Measurements from ENCODE around the gene CUEDC1. TPM values are rescaled to one million over a fixed set of nuclear protein-coding genes. Genes with fewer than 3 reads are reported as not detected.

Gene CUEDC1
- total RNA-seq, 1 experiment from 2014 or later = 27.5 TPM

DNA sequence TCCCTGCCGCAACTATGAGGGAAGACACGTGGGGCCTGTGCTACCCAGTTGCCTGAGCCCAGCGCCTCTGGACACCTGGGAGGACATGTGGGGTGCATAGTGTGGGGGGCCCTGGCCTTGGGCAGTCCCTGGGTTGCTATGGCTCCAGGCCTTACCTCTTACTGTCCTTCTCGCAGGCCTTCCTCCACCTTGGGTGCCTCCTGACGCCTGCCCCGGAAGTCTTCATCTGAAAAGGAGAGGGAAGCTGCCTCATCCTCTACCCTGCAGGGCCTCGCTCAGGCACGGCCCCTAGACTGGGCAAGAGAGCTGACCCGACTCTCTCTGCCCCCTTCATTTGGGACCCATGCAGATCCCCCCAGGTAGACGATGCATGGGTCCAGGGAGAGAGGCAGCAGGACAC lies 88.9 kb downstream of the CUEDC1 start:
- Mint-ChIP-seq H3K4me1 (ENCODE audit: low read depth, unreplicated experiment) (peaks cover 14% of the 10 kb centered on the region), H3K27ac (ENCODE audit: unreplicated experiment) (no peak overlapping the region), H3K27me3 (ENCODE audit: insufficient read depth, unreplicated experiment) (no peaks in the 10 kb centered on the region), H3K9me3 (ENCODE audit: unreplicated experiment) (no peaks in the 10 kb centered on the region), H3K4me3 (ENCODE audit: unreplicated experiment) (no peak overlapping the region), H3K36me3 (ENCODE audit: insufficient read depth, unreplicated experiment) (peaks cover 21% of the 10 kb centered on the region)
- intact Hi-C loops (cut with micrococcal nuclease; ENCODE audit: unreplicated experiment) = no loop called here
- peaks cover 1% of the 10 kb centered on the region; the same call in 1 of the 2 replicates for H3K36me3 ChIP-seq (ENCODE audit: control insufficient read depth, insufficient read depth, low read length)
- no peak overlapping the region for H3K4me3 ChIP-seq (ENCODE audit: low read depth, low read length)
- no peak for DNase-seq
- TF ChIP-seq, protein P1, sequence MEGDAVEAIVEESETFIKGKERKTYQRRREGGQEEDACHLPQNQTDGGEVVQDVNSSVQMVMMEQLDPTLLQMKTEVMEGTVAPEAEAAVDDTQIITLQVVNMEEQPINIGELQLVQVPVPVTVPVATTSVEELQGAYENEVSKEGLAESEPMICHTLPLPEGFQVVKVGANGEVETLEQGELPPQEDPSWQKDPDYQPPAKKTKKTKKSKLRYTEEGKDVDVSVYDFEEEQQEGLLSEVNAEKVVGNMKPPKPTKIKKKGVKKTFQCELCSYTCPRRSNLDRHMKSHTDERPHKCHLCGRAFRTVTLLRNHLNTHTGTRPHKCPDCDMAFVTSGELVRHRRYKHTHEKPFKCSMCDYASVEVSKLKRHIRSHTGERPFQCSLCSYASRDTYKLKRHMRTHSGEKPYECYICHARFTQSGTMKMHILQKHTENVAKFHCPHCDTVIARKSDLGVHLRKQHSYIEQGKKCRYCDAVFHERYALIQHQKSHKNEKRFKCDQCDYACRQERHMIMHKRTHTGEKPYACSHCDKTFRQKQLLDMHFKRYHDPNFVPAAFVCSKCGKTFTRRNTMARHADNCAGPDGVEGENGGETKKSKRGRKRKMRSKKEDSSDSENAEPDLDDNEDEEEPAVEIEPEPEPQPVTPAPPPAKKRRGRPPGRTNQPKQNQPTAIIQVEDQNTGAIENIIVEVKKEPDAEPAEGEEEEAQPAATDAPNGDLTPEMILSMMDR (IDR thresholded peaks at IDR 0.05; ENCODE audit: insufficient read depth in 1 of 2, low read depth in 1 of 2, low read length in 1 of 2, severe bottlenecking in 1 of 2, unreplicated experiment in 1 of 2) = no peak
- peaks cover 8% of the 10 kb centered on the region for H3K4me1 ChIP-seq
- no TSS peak for BruUV-seq (replicated peaks)
- ChIA-PET POLR2A (interaction anchor here (0.7 to 0.9 kb wide), 2 partner anchors 9 to 762 kb away, joined by 4 to 6 read pairs; no protein-coding TSS in a partner anchor), CTCF (no interaction called here)
- no peaks in the 10 kb centered on the region for H3K9me3 ChIP-seq
- no peaks in the 10 kb centered on the region for H3K27me3 ChIP-seq (replicated peaks; ENCODE audit: control insufficient read depth, insufficient read depth, low read length)

GRCh38 chr17:57864273-57864672 lies 90.9 kb downstream of the CUEDC1 start:
- intact Hi-C loops (cut with micrococcal nuclease; ENCODE audit: unreplicated experiment) = no loop called here
- H3K27ac Mint-ChIP-seq (ENCODE audit: unreplicated experiment) = no peak overlapping the region
- H3K36me3 Mint-ChIP-seq (ENCODE audit: insufficient read depth, unreplicated experiment) = peaks cover 27% of the 10 kb centered on the region
- no peaks in the 10 kb centered on the region for H3K9me3 Mint-ChIP-seq (ENCODE audit: unreplicated experiment)
- Histone ChIP-seq H3K9me3 (no peaks in the 10 kb centered on the region), H3K27me3 (replicated peaks; ENCODE audit: control insufficient read depth, insufficient read depth, low read length) (no peaks in the 10 kb centered on the region), H3K36me3 (ENCODE audit: control insufficient read depth, insufficient read depth, low read length) (peaks cover 1% of the 10 kb centered on the region; the same call in 1 of the 2 replicates), H3K4me1 (peaks cover 14% of the 10 kb centered on the region), H3K4me3 (ENCODE audit: low read depth, low read length) (no peak overlapping the region)
- TF ChIP-seq, protein P1 (IDR thresholded peaks at IDR 0.05; ENCODE audit: insufficient read depth in 1 of 2, low read depth in 1 of 2, low read length in 1 of 2, severe bottlenecking in 1 of 2, unreplicated experiment in 1 of 2) = no peak
- H3K27me3 Mint-ChIP-seq (ENCODE audit: insufficient read depth, unreplicated experiment) = no peaks in the 10 kb centered on the region
- CTCF ChIA-PET = no interaction called here
- DNase-seq = no peak
- POLR2A ChIA-PET = no interaction called here
- H3K4me3 Mint-ChIP-seq (ENCODE audit: unreplicated experiment) = no peak overlapping the region
- no TSS peak for BruUV-seq (replicated peaks)
- peaks cover 24% of the 10 kb centered on the region for H3K4me1 Mint-ChIP-seq (ENCODE audit: low read depth, unreplicated experiment)

GRCh38 chr17:57862694-57863667 lies 92.2 kb downstream of the CUEDC1 start:
- DNase-seq = no peak
- BruUV-seq (replicated peaks) = no TSS peak
- H3K9me3 Mint-ChIP-seq (ENCODE audit: unreplicated experiment) = no peaks in the 10 kb centered on the region
- H3K9me3 ChIP-seq = no peaks in the 10 kb centered on the region
- ChIA-PET POLR2A (interaction anchor here (2.5 kb wide), 1 partner anchor 144 kb away, joined by 7 read pairs; the partner anchor contains the start of gene SRSF1), CTCF (interaction anchor here (0.7 to 1.2 kb wide), 4 partner anchors 12 to 29 kb away, joined by 3 to 4 read pairs (median 4); no protein-coding TSS in a partner anchor)
- no peak overlapping the region for H3K4me3 ChIP-seq (ENCODE audit: low read depth, low read length)
- no peaks in the 10 kb centered on the region for H3K27me3 ChIP-seq (replicated peaks; ENCODE audit: control insufficient read depth, insufficient read depth, low read length)
- H3K4me1 Mint-ChIP-seq (ENCODE audit: low read depth, unreplicated experiment) = peaks cover 29% of the 10 kb centered on the region
- peak overlapping the region; percentile 36 for H3K27ac Mint-ChIP-seq (ENCODE audit: unreplicated experiment)
- intact Hi-C loops (cut with micrococcal nuclease; ENCODE audit: unreplicated experiment) = no loop called here
- peaks cover 14% of the 10 kb centered on the region for H3K4me1 ChIP-seq
- TF ChIP-seq, protein P1 (IDR thresholded peaks at IDR 0.05; ENCODE audit: insufficient read depth in 1 of 2, low read depth in 1 of 2, low read length in 1 of 2, severe bottlenecking in 1 of 2, unreplicated experiment in 1 of 2) = no peak
- no peaks in the 10 kb centered on the region for H3K36me3 ChIP-seq (ENCODE audit: control insufficient read depth, insufficient read depth, low read length)
- peaks cover 31% of the 10 kb centered on the region for H3K36me3 Mint-ChIP-seq (ENCODE audit: insufficient read depth, unreplicated experiment)
- peak overlapping the region; percentile 95 for H3K4me3 Mint-ChIP-seq (ENCODE audit: unreplicated experiment)
- no peaks in the 10 kb centered on the region for H3K27me3 Mint-ChIP-seq (ENCODE audit: insufficient read depth, unreplicated experiment)

Measured in Caco-2 (cell line).